Heart right ventricle (tissue), 16 donors: ENCODE results near the gene HTR7. TPM values are rescaled to one million over a fixed set of nuclear protein-coding genes. Genes with fewer than 3 reads are reported as not detected.

Experiments used
- ATAC-seq, 8 donors: fragments of 200-7000 bp; cut with Tn5 transposase; one replicate each; pipeline ENCODE4 v1.9.1; 2020; ENCODE audit warnings: mild to moderate bottlenecking in 8 of 8, moderate library complexity in 8 of 8, moderate number of reproducible peaks in 1 of 8
- DNase-seq, 2 donors: peaks; one replicate each; pipeline ENCODE4 v3.0.0-alpha.2; 2020
- H3K27ac ChIP-seq, 10 donors: fragments of 200-600 bp; sonication (generic) in 2 of 10; one replicate each; pipeline versions ENCODE4 v1.5.0 to v1.8.0; 2020 to 2022; ENCODE audit warnings: mild to moderate bottlenecking in 3 of 10
- H3K27me3 ChIP-seq, 7 donors: fragments of 200-600 bp; one replicate each; pipeline ENCODE4 v1.8.0; 2021 to 2022; ENCODE audit warnings: mild to moderate bottlenecking in 2 of 7
- H3K36me3 ChIP-seq, 9 donors: fragments of 200-600 bp; sonication (generic) in 1 of 9; one replicate each; pipeline versions ENCODE4 v1.5.0 to v1.8.0; 2020 to 2022; ENCODE audit warnings: mild to moderate bottlenecking in 2 of 9
- H3K4me1 ChIP-seq, 9 donors: fragments of 200-600 bp; sonication (generic) in 1 of 9; one replicate each; pipeline versions ENCODE4 v1.5.0 to v1.8.0; 2020 to 2022; ENCODE audit warnings: mild to moderate bottlenecking in 4 of 9
- H3K4me3 ChIP-seq, 10 donors: fragments of 200-600 bp; sonication (generic) in 2 of 10; one replicate each; pipeline versions ENCODE4 v1.5.0 to v1.8.0; 2020 to 2022; ENCODE audit warnings: mild to moderate bottlenecking in 7 of 10, moderate library complexity in 2 of 10
- H3K9me3 ChIP-seq, 11 donors: fragments of 200-600 bp in 10 of 11; sonication (generic) in 2 of 11; one replicate each; pipeline versions ENCODE4 v1.5.0 to v1.8.0; 2013 to 2022; ENCODE audit warnings: mild to moderate bottlenecking in 2 of 11, control low read depth in 1 of 11, moderate library complexity in 1 of 11
- CTCF ChIP-seq, 9 donors: fragments of 200-600 bp; sonication (generic) in 2 of 9; IDR thresholded peaks; one replicate each; pipeline versions ENCODE4 v1.5.0 to v1.8.0; 2021 to 2022; ENCODE audit warnings: antibody characterized with exemption in 9 of 9, mild to moderate bottlenecking in 5 of 9, moderate library complexity in 1 of 9
- WGBS, 2 donors: extraction: QIAGEN DNeasy Blood & Tissue Kit; methylation state at CpG; one replicate each; pipeline ENCODE4 v1.1.7; 2013; ENCODE audit warnings: inconsistent platforms in 1 of 2; 5-methylcytosine and 5-hydroxymethylcytosine counted together
- intact Hi-C, 10 donors: fragments of 100-400 bp; cut with DNase I; formaldehyde crosslinking; loops; one replicate each; pipeline versions ENCODE4 v1.11.1 to v1.14.2; 2022
- polyA plus RNA-seq, 2 donors: library from polyadenylated mRNA; stranded (reverse); fragments of 200-250 nt; gene quantifications; one replicate each; pipeline ENCODE4 v1.2.3, GENCODE V29; 2013
- total RNA-seq, 10 donors: library from RNA; stranded (reverse); fragmentation: NEBNext Ultra II Directional in 3 of 10; extraction: Animal tissue kit (Norgen Biotek cat#: 25700) in 3 of 10; gene quantifications; one replicate each; pipeline versions ENCODE4 v1.2.1 to v1.2.4, GENCODE V29; 2021 to 2023
- donor health status: Arrhythmogenic right ventricular cardiomyopathy.
- donor health status: ischemic (EF 13 %, LVEDD 7.1; RV severe dilation, severe dysfunction).
- donor health status: healthy with polysubstance abuse.
- donor health status: DM: no; HTN: yes; CAD: no.
- donor health status: DM: no; HTN: no; CAD: no.
- donor health status: ischemic (EF 25% LVEDD 6.9; RV normal size, moderate dysfunction).
- donor health status: ischemic (EF 25% LVEDD 5.7; RV mildly dilated, moderate dysfunction).
- donor health status: healthy.
- donor health status: DM: yes; HTN: yes; CAD: no.
- donor health status: Ischemic cardiomyopathy.
- donor health status: ischemic (EF 35%, LVEDD 5.7; RV mildly dilated, moderate dysfunction).
- donor health status: nonischemic (EF 11% LVEDD 7.7; RV severe dilation, severe dysfunction).
- donor health status: DM: yes; HTN: yes; CAD: no.
- donor health status: PGD.
- donor health status: ischemic (EF 29% LVEDD 5.4; RV normal size, mild dysfunction).
- donor health status: nonischemic (EF 23%, LVEDD 6.1; RV moderate dilation, normal function).

The HTR7 gene
- total and polyA plus RNA-seq, 12 donors: 0.09 to 0.28 (median 0.15) TPM; not detected in 3

- H3K9me3 ChIP-seq: no peaks in the 10 kb centered on the region
- no peaks in the 10 kb centered on the region for H3K27me3 ChIP-seq
- no peaks in the 10 kb centered on the region for H3K4me1 ChIP-seq
- no peaks in the 10 kb centered on the region for H3K36me3 ChIP-seq
- no peak overlapping the region for H3K27ac ChIP-seq
- intact Hi-C loops: no loop called here
- DNase-seq: no peak
- WGBS, 2 donors: 61 to 63% methylated on average over 6 of the region's 6 CpGs
- H3K4me3 ChIP-seq: no peak overlapping the region
- TF ChIP-seq CTCF (IDR thresholded peaks at IDR 0.05): no peak
- no peak for ATAC-seq
These were observed 134.3 kb downstream of the HTR7 start for GRCh38 chr10:90723416-90724068.

- no peak for ATAC-seq
- TF ChIP-seq CTCF (IDR thresholded peaks at IDR 0.05): no peak
These were observed 135.0 kb downstream of the HTR7 start for GRCh38 chr10:90722832-90723231.

GRCh38 chr10:90718182-90718581 lies 139.7 kb downstream of the HTR7 start:
- Histone ChIP-seq H3K9me3 (no peaks in the 10 kb centered on the region), H3K27me3 (no peaks in the 10 kb centered on the region), H3K4me3 (no peak overlapping the region), H3K36me3 (no peaks in the 10 kb centered on the region), H3K27ac (no peak overlapping the region), H3K4me1 (no peaks in the 10 kb centered on the region)
- intact Hi-C loops: no loop called here
- peak in 3 of 9 donors; percentile 33 to 42 (median 38) for TF ChIP-seq CTCF (IDR thresholded peaks at IDR 0.05)
- WGBS, 2 donors: 62 to 68% methylated on average over 3 of the region's 3 CpGs
- DNase-seq (no peak), ATAC-seq (no peak)

More at GRCh38 chr10:90722832-90723231, 135.0 kb downstream of the HTR7 start:
- H3K36me3 ChIP-seq: no peaks in the 10 kb centered on the region
- H3K4me1 ChIP-seq: no peaks in the 10 kb centered on the region
- no peaks in the 10 kb centered on the region for H3K27me3 ChIP-seq
- intact Hi-C loops: no loop called here
- WGBS, 2 donors: 86 to 94% methylated on average over 5 of the region's 5 CpGs
- H3K27ac ChIP-seq: no peak overlapping the region
- no peak overlapping the region for H3K4me3 ChIP-seq
- H3K9me3 ChIP-seq: no peaks in the 10 kb centered on the region
- no peak for DNase-seq

GRCh38 chr10:90712529-90712928 lies 145.3 kb downstream of the HTR7 start:
- ATAC-seq: no peak
- Histone ChIP-seq H3K4me1 (no peaks in the 10 kb centered on the region), H3K4me3 (no peak overlapping the region), H3K9me3 (no peaks in the 10 kb centered on the region), H3K27ac (no peak overlapping the region), H3K36me3 (no peaks in the 10 kb centered on the region), H3K27me3 (no peaks in the 10 kb centered on the region)
- TF ChIP-seq CTCF (IDR thresholded peaks at IDR 0.05): no peak
- DNase-seq: no peak
- WGBS, 2 donors: 53 to 57% methylated on average over 3 of the region's 3 CpGs
- intact Hi-C loops: no loop called here
